ENCODE data around the gene ZMYM4.

- TF ChIP-seq TAF1 (IDR thresholded peaks at IDR 0.05; ENCODE audit: borderline replicate concordance, low read depth, low read length) (no peak), CTCF (IDR thresholded peaks at IDR 0.05 in 2 of 3, conservative IDR thresholded peaks at IDR 0.05 in 1 of 3; ENCODE audit: control insufficient read depth in 2 of 3, extremely low read depth in 1 of 3, insufficient read depth in 1 of 3, low read depth in 3 of 3, low read length in 3 of 3) (no peak)
These were observed 51.6 kb downstream of the ZMYM4 start for GRCh38 chr1:35319988-35320713.

Measured in GM12878 (cell line).